SJCRH30 (cell line): ENCODE results near the gene TBC1D1. TPM values are rescaled to one million over a fixed set of nuclear protein-coding genes. Genes with fewer than 3 reads are reported as not detected.
"Not testable (repeated sequence)": the region's sequence is repeated elsewhere in the genome, so short reads cannot be mapped to it uniquely, and the experiment has no call there.

ENCODE experiments used
- DNase-seq, 2 experiments: peaks; one replicate each; pipeline ENCODE4 v3.0.0-alpha.2; 2015 to 2020
- H3K27ac ChIP-seq: fragments of 250-450 bp; sonication (Bioruptor Pico); 2 replicates; pipeline ENCODE4 v1.5.1; 2020; ENCODE audit warnings: mild to moderate bottlenecking, moderate library complexity
- H3K27me3 ChIP-seq: fragments of 250-450 bp; sonication (Bioruptor Pico); 2 replicates; pipeline ENCODE4 v1.5.1; 2020; ENCODE audit warnings: mild to moderate bottlenecking, moderate library complexity
- H3K36me3 ChIP-seq: fragments of 250-450 bp; sonication (Bioruptor Pico); 2 replicates; pipeline ENCODE4 v1.5.1; 2020; ENCODE audit warnings: mild to moderate bottlenecking, moderate library complexity
- H3K4me1 ChIP-seq: fragments of 250-450 bp; sonication (Bioruptor Pico); 2 replicates; pipeline ENCODE4 v1.5.1; 2020; ENCODE audit warnings: mild to moderate bottlenecking, moderate library complexity
- H3K4me3 ChIP-seq: fragments of 250-450 bp; sonication (Bioruptor Pico); 2 replicates; pipeline ENCODE4 v1.5.1; 2020; ENCODE audit warnings: mild to moderate bottlenecking, moderate library complexity
- H3K9me3 ChIP-seq: fragments of 250-450 bp; sonication (Bioruptor Pico); replicated peaks from 2 replicates; pipeline ENCODE4 v1.5.1; 2020; ENCODE audit warnings: mild to moderate bottlenecking, moderate library complexity
- total RNA-seq: library from RNA; depleted of rRNA; stranded (reverse); fragments of >200 nt; shearing (Covaris generic); gene quantifications from 2 replicates; pipeline ENCODE4 v1.2.3, GENCODE V29; 2014

The TBC1D1 gene
- total RNA-seq, 1 experiment from 2014 or later = 91.1 TPM

DNA sequence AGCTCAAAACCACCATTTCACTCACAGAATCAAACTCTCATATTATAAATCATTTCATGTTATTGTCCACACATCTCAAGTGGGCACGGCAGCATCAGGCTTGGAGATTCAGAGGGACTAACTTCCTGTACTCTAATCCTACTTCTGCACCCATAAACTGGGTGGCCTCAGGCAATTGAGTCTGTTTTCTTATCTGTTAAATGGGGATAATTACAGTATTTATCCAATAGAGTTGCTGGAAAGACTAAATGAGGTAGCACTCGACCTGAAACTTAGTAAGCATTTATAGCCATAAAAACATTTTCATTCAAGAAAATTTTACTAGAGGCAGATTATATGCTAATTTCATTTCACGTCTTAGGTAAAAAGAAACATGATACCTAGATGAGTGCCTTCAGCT is 13.0 kb downstream of the TBC1D1 start:
- Histone ChIP-seq H3K4me3 (no peak overlapping the region), H3K9me3 (no peaks in the 10 kb centered on the region), H3K27me3 (0 out of 2 replicates have a peak, but pooled peaks cover 6% of the 10 kb centered on the region), H3K27ac (no peak overlapping the region), H3K4me1 (peaks cover 3% of the 10 kb centered on the region; the same call in 1 of the 2 replicates), H3K36me3 (no peaks in the 10 kb centered on the region)
- DNase-seq = no peak

- Histone ChIP-seq H3K4me3 (no peak overlapping the region), H3K27me3 (0 out of 2 replicates have a peak, but pooled peaks cover 6% of the 10 kb centered on the region), H3K9me3 (no peaks in the 10 kb centered on the region), H3K36me3 (no peaks in the 10 kb centered on the region), H3K27ac (no peak overlapping the region), H3K4me1 (peaks cover 3% of the 10 kb centered on the region; the same call in 1 of the 2 replicates)
- DNase-seq = no peak
Observed at GRCh38 chr4:37904824-37905223, 13.9 kb downstream of the TBC1D1 start.

DNA sequence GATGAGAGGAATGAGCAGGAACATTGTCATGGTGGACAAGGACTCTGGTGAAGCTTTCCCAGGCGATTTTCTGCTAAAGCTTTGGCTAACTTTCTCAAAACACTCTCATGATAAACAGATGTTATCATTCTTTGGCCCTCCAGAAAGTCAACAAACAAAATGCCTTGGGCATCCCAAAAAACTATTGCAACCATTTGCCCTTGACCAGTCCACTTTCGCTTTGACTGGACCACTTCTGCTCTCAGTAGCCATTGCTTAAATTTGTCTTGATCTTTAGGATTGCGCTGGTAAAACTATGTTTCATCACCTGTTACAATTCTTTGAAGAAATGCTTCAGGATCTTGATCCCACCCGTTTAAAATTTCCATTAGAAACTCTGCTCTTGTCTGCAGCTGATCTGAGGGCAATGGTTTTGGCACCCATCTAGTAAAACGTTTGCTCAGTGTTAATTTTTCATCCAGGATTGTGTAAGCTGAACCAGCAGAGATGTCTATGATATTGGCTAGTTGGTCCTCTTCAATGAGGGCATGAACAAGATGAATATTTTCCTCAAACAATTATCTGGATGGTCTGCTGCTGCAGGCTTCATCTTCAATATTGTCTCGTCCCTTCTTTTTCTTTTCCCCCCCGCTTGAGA is 14.8 kb downstream of the TBC1D1 start:
- Histone ChIP-seq H3K36me3 (no peaks in the 10 kb centered on the region), H3K27ac (no peak overlapping the region), H3K9me3 (no peaks in the 10 kb centered on the region), H3K4me3 (no peak overlapping the region), H3K27me3 (0 out of 2 replicates have a peak, but pooled peaks cover 6% of the 10 kb centered on the region), H3K4me1 (peaks cover 3% of the 10 kb centered on the region; the same call in 1 of the 2 replicates)
- DNase-seq = no peak

DNA sequence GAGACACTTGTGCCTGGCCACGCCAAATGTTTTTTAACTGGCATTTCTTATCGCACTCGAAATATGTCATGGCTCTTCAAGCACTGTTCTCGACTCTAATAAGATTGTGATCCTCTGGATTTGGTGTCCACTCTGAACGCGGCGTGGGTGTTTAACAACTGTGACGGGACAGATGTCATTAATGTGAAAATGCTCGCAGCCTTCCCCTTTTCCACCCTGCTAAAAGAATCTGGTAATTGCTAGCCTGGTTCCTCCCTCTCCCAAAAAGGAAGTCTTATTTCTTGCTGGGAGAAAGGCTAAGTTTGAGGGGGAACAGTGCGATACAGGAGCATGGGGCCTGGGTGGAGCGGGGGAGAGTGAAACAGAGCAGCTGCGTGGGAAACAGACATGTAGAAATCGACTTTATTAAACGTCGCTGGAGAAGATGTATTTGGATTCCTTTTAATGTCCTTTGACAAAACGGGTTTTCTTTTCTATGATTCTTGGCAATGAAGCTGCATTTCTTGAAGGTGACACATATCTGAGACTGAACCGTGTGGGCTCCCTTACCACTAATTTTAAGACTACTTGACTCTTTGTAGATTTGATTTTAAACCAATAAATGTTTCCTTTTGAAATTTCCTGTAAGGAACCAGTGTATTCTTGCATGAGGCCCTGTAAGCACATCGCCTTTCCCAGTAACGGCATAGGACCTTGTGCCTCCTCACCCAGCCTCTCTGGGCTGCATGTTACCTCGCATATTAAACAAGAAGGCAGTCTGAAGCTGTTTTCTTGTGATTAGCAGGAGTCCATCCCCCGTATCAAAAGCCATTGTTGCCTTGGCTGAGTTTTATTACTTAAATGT is 17.8 kb downstream of the TBC1D1 start:
- peak overlapping the region; percentile 39 for H3K4me3 ChIP-seq
- H3K36me3 ChIP-seq = no peaks in the 10 kb centered on the region
- H3K27ac ChIP-seq = peak overlapping the region; percentile 47
- H3K4me1 ChIP-seq = peaks cover 3% of the 10 kb centered on the region; the same call in 1 of the 2 replicates
- H3K9me3 ChIP-seq = no peaks in the 10 kb centered on the region
- peak; percentile 35 to 69 for DNase-seq
- H3K27me3 ChIP-seq = 0 out of 2 replicates have a peak, but pooled peaks cover 3% of the 10 kb centered on the region

DNA sequence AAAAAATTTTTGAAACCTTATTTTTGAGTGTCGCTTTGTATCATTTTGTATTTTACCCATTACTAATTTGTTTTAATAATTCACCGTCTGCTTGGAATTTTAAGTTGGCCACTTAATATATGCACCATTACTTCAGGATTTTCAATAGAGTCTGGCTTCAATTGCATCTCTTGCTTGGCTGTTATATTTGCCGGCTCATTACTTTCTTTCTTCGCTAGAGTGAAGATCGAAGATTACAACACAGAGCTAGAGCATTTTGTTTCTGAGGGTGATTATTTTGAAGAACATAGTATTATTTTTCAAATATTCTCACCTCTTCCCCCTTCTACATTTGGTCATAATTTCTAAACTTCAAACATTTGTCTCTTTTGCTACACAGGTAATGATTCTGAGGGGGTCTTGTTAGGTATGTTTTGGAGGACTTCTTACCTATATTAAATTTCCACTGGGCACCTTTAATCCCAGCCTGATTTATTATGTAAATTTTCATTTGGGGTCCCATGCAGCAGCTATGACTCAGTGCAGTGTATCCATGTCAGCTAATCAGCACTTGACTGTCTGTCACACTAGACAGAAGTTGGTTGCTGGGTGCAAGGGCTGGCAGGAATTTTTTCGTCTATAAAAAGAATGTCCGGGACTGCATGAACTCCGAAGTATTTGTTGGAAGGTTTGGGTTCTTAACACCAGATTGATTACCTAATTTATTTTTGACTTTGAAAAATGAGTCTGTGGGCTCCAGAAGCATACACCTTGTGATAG is 18.6 kb downstream of the TBC1D1 start:
- H3K4me1 ChIP-seq = peaks cover 3% of the 10 kb centered on the region; the same call in 1 of the 2 replicates
- peak overlapping the region; percentile 39; the same call in 1 of the 2 replicates for H3K4me3 ChIP-seq
- no peaks in the 10 kb centered on the region for H3K9me3 ChIP-seq
- no peaks in the 10 kb centered on the region for H3K27me3 ChIP-seq
- H3K36me3 ChIP-seq = no peaks in the 10 kb centered on the region
- H3K27ac ChIP-seq = peak overlapping the region; percentile 47
- no peak for DNase-seq

- Histone ChIP-seq H3K36me3 (no peaks in the 10 kb centered on the region), H3K4me3 (no peak overlapping the region), H3K27me3 (no peaks in the 10 kb centered on the region; the same call in 1 of the 2 replicates), H3K4me1 (peaks cover 3% of the 10 kb centered on the region; the same call in 1 of the 2 replicates), H3K27ac (no peak overlapping the region), H3K9me3 (no peaks in the 10 kb centered on the region)
- DNase-seq = no peak
Observed at GRCh38 chr4:37910091-37910486, 19.2 kb downstream of the TBC1D1 start.

DNA sequence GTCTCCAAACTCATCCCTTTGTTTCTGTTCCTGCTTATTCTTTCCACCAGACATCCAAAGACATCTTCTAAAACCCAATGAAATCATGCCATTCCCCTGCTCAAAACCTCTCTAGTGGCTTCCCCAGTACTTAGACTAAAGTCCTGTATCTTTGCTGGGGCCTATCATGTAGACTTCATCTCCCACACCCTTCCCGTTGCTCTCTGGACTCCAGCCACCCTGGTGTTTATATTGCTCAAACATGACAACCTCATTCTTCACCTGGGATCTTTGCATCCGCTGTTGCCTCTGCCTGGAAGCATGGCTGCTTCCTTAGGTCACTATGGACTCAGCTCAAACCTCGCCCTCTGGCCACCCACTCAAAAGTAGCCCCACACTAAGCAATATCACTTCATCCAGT is 23.7 kb downstream of the TBC1D1 start:
- no peak overlapping the region for H3K27ac ChIP-seq
- H3K27me3 ChIP-seq = peaks cover 7% of the 10 kb centered on the region
- 0 out of 2 replicates have a peak, but pooled peaks cover 3% of the 10 kb centered on the region for H3K9me3 ChIP-seq
- no peak for DNase-seq
- H3K4me1 ChIP-seq = no peaks in the 10 kb centered on the region; the same call in 1 of the 2 replicates
- no peak overlapping the region for H3K4me3 ChIP-seq
- no peaks in the 10 kb centered on the region for H3K36me3 ChIP-seq

DNA sequence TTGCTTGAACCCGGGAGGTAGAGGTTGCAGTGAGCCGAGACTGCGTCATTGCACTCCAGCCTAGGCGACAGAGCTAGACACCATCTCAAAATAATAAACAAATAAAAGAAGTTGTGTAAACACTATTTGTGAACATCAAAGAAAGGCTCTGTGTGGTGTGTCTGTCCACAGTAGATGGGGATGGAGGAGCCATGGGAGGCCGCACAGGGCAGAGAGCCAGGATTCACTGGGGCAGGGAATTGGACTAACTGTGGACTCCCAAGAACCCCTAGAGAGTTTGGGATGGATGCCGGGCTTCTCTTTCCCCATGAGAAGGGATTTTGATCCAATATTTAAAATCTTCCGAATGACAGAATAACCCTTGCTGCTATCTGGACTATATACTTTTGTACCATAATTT is 26.5 kb downstream of the TBC1D1 start:
- H3K27ac ChIP-seq = no peak overlapping the region
- no peak for DNase-seq
- H3K27me3 ChIP-seq = peaks cover 7% of the 10 kb centered on the region
- no peak overlapping the region for H3K4me3 ChIP-seq
- 0 out of 2 replicates have a peak, but pooled peaks cover 3% of the 10 kb centered on the region for H3K9me3 ChIP-seq
- H3K36me3 ChIP-seq = no peaks in the 10 kb centered on the region
- H3K4me1 ChIP-seq = no peaks in the 10 kb centered on the region

DNA sequence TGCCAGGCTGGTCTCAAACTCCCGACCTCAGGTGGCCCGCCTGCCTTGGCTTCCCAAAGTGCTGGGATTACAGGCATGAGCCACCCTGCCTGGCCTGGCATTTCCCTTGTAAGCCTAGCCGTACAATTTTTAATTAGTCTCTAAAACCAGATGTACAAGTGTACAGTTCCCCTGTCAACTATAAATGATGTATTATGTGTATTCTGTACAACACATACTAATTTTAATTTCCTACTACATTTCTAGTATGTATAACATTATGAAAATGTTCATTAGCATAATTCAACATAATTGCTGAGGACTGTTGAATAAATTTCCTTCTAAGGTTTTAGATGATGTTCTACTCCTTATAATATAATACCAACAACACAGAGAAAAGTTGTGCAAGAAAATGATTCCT is 27.8 kb downstream of the TBC1D1 start:
- H3K27ac ChIP-seq = no peak overlapping the region
- peaks cover 7% of the 10 kb centered on the region for H3K27me3 ChIP-seq
- no peak for DNase-seq
- H3K4me1 ChIP-seq = no peaks in the 10 kb centered on the region
- H3K4me3 ChIP-seq = no peak overlapping the region
- H3K36me3 ChIP-seq = no peaks in the 10 kb centered on the region
- H3K9me3 ChIP-seq = 0 out of 2 replicates have a peak, but pooled peaks cover 3% of the 10 kb centered on the region

- DNase-seq = peak in 1 of 2 experiments; percentile 12
- H3K4me1 ChIP-seq = no peaks in the 10 kb centered on the region
- H3K4me3 ChIP-seq = no peak overlapping the region
- peaks cover 7% of the 10 kb centered on the region; the same call in 1 of the 2 replicates for H3K27me3 ChIP-seq
- H3K27ac ChIP-seq = no peak overlapping the region
- no peaks in the 10 kb centered on the region for H3K36me3 ChIP-seq
- no peaks in the 10 kb centered on the region for H3K9me3 ChIP-seq
Observed at GRCh38 chr4:37922328-37922727, 31.4 kb downstream of the TBC1D1 start.

DNA sequence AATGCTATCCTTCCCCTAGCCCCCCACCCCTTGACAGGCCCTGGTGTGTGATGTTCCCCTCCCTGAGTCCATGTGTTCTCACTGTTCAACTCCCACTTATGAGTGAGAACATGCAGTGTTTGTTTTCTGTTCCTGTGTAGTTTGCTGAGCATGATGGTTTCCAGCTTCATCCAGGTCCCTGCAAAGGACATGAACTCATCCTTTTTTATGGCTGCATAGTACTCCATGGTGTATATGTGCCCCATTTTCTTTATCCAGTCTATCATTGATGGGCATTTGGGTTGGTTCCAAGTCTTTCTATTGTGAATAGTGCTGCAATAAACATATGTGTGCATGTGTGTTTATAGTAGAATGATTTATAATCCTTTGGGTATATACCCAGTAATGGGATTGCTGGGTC is 32.2 kb downstream of the TBC1D1 start:
- H3K27me3 ChIP-seq, H3K9me3 ChIP-seq, H3K36me3 ChIP-seq, H3K4me1 ChIP-seq, DNase-seq, H3K27ac ChIP-seq, H3K4me3 ChIP-seq: not testable (repeated sequence)

GRCh38 chr4:37924946-37925345 is 34.1 kb downstream of the TBC1D1 start:
- no peak for DNase-seq
- no peaks in the 10 kb centered on the region for H3K36me3 ChIP-seq
- H3K4me3 ChIP-seq = no peak overlapping the region
- H3K4me1 ChIP-seq = no peaks in the 10 kb centered on the region
- no peaks in the 10 kb centered on the region for H3K27me3 ChIP-seq
- H3K27ac ChIP-seq = no peak overlapping the region
- no peaks in the 10 kb centered on the region for H3K9me3 ChIP-seq

- Histone ChIP-seq H3K4me1 (peaks cover 9% of the 10 kb centered on the region), H3K36me3 (no peaks in the 10 kb centered on the region), H3K9me3 (no peaks in the 10 kb centered on the region), H3K4me3 (no peak overlapping the region), H3K27ac (no peak overlapping the region), H3K27me3 (no peaks in the 10 kb centered on the region)
- DNase-seq = no peak
Observed at GRCh38 chr4:37927434-37927833, 36.5 kb downstream of the TBC1D1 start.
